KBM-7 (cell line): ENCODE results near the gene RPS6KA5.

Experiments
- DNase-seq: peaks from one replicate; pipeline ENCODE4 v3.0.0-alpha.2; 2015
- in situ Hi-C: fragments of 300-500 bp; cut with MboI; formaldehyde crosslinking; loops from 2 replicates; pipeline ENCODE4 v1.14.3; 2020; ENCODE audit warnings: low sequenced_read_pairs, low pct_unique_long_range_greater_than_20kb, mixed read lengths

RPS6KA5 gene

DNA sequence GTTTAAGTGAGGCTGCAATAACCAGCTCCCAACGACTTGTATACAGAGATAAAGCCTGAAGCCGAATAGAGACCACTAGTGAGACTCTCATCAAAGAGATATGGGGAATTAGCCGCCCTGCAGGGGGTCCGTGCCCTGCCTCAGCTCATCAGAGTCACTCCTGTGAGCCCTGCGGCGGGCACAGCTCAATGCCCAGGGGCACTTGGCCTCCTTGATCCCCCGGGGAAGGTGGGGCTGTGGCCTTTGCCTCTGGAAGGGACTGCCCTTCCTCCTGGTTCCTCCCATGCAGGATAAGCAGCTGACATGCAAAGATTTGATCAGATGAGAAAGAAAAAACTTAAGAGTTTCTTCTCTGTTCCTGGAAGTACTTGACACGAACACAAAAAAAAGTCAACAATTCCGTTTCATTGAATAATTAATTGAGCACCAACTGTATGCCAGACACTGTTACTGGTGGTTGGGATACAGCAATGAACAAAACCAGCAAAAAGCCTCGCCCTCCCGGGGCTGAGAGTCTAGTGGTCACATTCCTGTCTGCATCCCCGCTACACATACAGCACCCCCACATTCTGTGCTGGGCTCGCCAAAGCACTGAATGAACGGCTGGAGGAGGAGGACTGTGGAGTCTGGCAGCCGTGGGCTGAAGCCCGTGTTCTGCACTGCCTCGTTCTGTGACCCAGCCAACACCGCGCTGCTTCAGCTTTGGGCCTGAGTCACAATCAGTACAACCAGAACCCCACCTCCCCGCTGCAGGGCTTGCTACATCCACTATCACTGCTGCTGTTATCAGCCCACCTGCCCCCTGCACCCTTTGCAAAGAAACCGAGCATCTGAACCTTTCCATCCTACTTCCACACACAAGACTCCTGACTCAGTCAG, 254.5 kb downstream of the RPS6KA5 start:
- in situ Hi-C loops = no loop called here
- no peak for DNase-seq

DNA sequence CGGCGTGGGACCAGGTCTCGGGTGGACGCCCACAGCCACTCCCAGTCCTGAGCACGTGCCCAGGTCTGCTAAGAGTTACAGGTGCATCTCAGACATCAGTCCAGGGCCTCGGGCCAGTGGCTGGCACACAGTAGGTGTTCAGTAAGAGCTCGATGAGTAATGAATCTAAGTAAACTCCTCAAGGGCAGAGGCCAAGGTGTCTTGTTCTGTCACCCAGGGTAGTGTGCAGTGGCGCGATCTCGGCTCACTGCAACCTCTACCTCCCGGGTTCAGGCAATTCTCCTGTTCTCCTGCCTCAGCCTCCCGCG, 255.4 kb downstream of the RPS6KA5 start:
- in situ Hi-C loops = no loop called here
- no peak for DNase-seq

GRCh38 chr14:90804292-90805083, 256.0 kb downstream of the RPS6KA5 start:
- in situ Hi-C loops = no loop called here
- DNase-seq = no peak

GRCh38 chr14:90803249-90803648, 257.2 kb downstream of the RPS6KA5 start:
- DNase-seq = no peak
- in situ Hi-C loops = no loop called here

GRCh38 chr14:90799420-90799819, 261.0 kb downstream of the RPS6KA5 start:
- no peak for DNase-seq
- in situ Hi-C loops = no loop called here

DNA sequence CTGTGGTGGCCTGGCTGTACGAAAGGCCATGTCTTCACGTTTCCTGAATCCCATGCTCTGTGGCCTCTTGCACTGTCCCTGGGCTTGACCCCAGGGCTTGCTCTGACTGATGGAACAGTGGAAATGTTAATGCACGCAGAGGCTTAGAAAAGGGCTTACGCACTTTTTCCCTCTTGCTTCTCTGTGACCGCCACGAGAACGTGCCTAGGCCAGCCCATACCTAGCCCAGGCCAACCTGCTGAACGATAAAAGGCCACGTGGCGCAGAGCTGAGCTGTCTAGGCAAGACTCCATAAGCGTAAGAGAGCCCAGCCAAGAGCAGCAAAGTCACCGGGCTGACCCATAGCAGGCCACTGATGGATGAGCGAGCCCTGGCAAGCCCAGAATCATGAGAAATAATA, 262.5 kb downstream of the RPS6KA5 start:
- in situ Hi-C loops = no loop called here
- no peak for DNase-seq
